Measurements from ENCODE around the gene GNAQ.

- TF ChIP-seq USF2 (CRISPR knock-in tag; IDR thresholded peaks at IDR 0.05) (no peak), TCF7 (CRISPR knock-in tag; IDR thresholded peaks at IDR 0.05; ENCODE audit: low read depth) (no peak), ZNF232 (CRISPR knock-in tag; IDR thresholded peaks at IDR 0.05) (no peak), IRF2 (CRISPR knock-in tag; IDR thresholded peaks at IDR 0.05; ENCODE audit: borderline replicate concordance, low read depth) (no peak), NR3C1 (CRISPR knock-in tag; conservative IDR thresholded peaks at IDR 0.05; ENCODE audit: low read depth) (no peak), CREM (CRISPR knock-in tag; IDR thresholded peaks at IDR 0.05) (no peak), CTCF (IDR thresholded peaks at IDR 0.05) (no peak), ATF2 (CRISPR knock-in tag; IDR thresholded peaks at IDR 0.05; ENCODE audit: borderline replicate concordance, low read depth) (no peak), FOXP4 (CRISPR knock-in tag; IDR thresholded peaks at IDR 0.05) (no peak), ZBTB21 (CRISPR knock-in tag; IDR thresholded peaks at IDR 0.05; ENCODE audit: borderline replicate concordance) (no peak)
Observed at GRCh38 chr9:77838986-77839385, 192.6 kb downstream of the GNAQ start.

Measured in WTC11 (cell line).